Pancreas (tissue), 10 donors: ENCODE results near the gene DENND4A. TPM values are rescaled to one million over a fixed set of nuclear protein-coding genes. Genes with fewer than 3 reads are reported as not detected.
A peak's percentile ranks its signal among the peaks of the same experiment; 100 is the strongest.
"Not testable (repeated sequence)": the region's sequence is repeated elsewhere in the genome, so short reads cannot be mapped to it uniquely, and the experiment has no call there.

ENCODE experiments used
- ATAC-seq, 4 donors: fragments of 200-7000 bp; cut with Tn5 transposase; one replicate each; pipeline versions ENCODE4 v1.8.0 to v1.9.1; 2020; ENCODE audit warnings: mild to moderate bottlenecking in 4 of 4, moderate library complexity in 4 of 4
- DNase-seq, 6 donors: peaks; one replicate each; pipeline ENCODE4 v3.0.0-alpha.2; 2020
- FAIRE-seq: peaks from 2 replicates; lab custom pipeline; 2012; peaks lifted over from hg19 to GRCh38; lab: Jason Lieb, UNC
- H3K27ac ChIP-seq, 4 donors: fragments of 200-600 bp; sonication (generic); 1 replicate in 3 of 4; 2 replicates in 1 of 4; pipeline versions ENCODE4 v1.5.0 to v1.8.0; 2020
- H3K27me3 ChIP-seq, 4 donors: fragments of 200-600 bp; one replicate each; pipeline ENCODE4 v1.8.0; 2021
- H3K36me3 ChIP-seq, 3 donors: fragments of 200-600 bp; sonication (generic) in 1 of 3; one replicate each; pipeline versions ENCODE4 v1.5.0 to v1.8.0; 2020 to 2021
- H3K4me1 ChIP-seq, 3 donors: fragments of 200-600 bp; one replicate each; pipeline ENCODE4 v1.8.0; 2021
- H3K4me3 ChIP-seq, 4 donors: fragments of 200-600 bp; sonication (generic) in 2 of 4; one replicate each; pipeline versions ENCODE4 v1.5.0 to v1.8.0; 2020 to 2021
- H3K9me3 ChIP-seq, 4 donors: fragments of 200-600 bp; one replicate each; pipeline ENCODE4 v1.8.0; 2021
- CTCF ChIP-seq, 4 donors: fragments of 200-600 bp; sonication (generic) in 3 of 4; IDR thresholded peaks; one replicate each; pipeline versions ENCODE4 v1.5.0 to v1.8.0; 2021; ENCODE audit warnings: antibody characterized with exemption in 4 of 4
- WGBS, 2 donors: extraction: QIAGEN DNeasy Blood & Tissue Kit; methylation state at CpG; one replicate each; pipeline ENCODE4 v1.1.7; 2013; 5-methylcytosine and 5-hydroxymethylcytosine counted together
- intact Hi-C, 3 donors: fragments of 100-400 bp; cut with DNase I; formaldehyde crosslinking; loops; one replicate each; pipeline versions ENCODE4 v1.11.1 to v1.14.2; 2022
- polyA plus RNA-seq, 2 donors: library from polyadenylated mRNA; stranded (reverse); fragments of 200-250 nt; gene quantifications; one replicate each; pipeline ENCODE4 v1.2.3, GENCODE V29; 2013
- total RNA-seq, 6 donors: library from RNA; stranded (reverse); fragmentation: NEBNext Ultra II Directional in 4 of 6; extraction: Animal tissue kit (Norgen Biotek cat#: 25700) in 4 of 6; gene quantifications; one replicate each; pipeline versions ENCODE4 v1.2.1 to v1.2.4, GENCODE V29; 2021 to 2023
- donor health status: healthy with polysubstance abuse.
- donor health status: DM: no; HTN: no; CAD: no; lungs with moderate emphysema.
- donor health status: DM: no; HTN: no; CAD: no.
- donor health status: control.
- donor health status: control.
- donor health status: Bipolar disorder and iron deficiency.
- donor health status: DM: yes; HTN: yes; CAD: no.
- donor health status: DM: no; HTN: no; CAD: no.
- donor health status: DM: no; HTN: no; CAD: no.
- donor health status: DM: yes; HTN: yes; CAD: no.

Gene DENND4A
- total and polyA plus RNA-seq, 8 donors = 8.6 to 34.5 (median 26.5) TPM

GRCh38 chr15:65821070-65821469, 29.0 kb upstream of the DENND4A start:
- no peak for FAIRE-seq
- intact Hi-C loops = loop anchor here in 1 of 3 donors (10.0 kb wide), 1 partner anchor 56 kb away; no protein-coding TSS in a partner anchor
- Histone ChIP-seq H3K27ac (no peak overlapping the region), H3K27me3 (no peaks in the 10 kb centered on the region), H3K36me3 (no peaks in the 10 kb centered on the region), H3K4me3 (no peak overlapping the region), H3K4me1 (peaks cover 0 to 5% (median 0%) of the 10 kb centered on the region in 3 donors), H3K9me3 (no peaks in the 10 kb centered on the region)
- DNase-seq = no peak
- TF ChIP-seq CTCF (IDR thresholded peaks at IDR 0.05) = no peak
- no peak for ATAC-seq

GRCh38 chr15:65819563-65819960, 27.5 kb upstream of the DENND4A start:
- FAIRE-seq = no peak
- Histone ChIP-seq H3K27me3 (no peaks in the 10 kb centered on the region), H3K36me3 (no peaks in the 10 kb centered on the region), H3K9me3 (no peaks in the 10 kb centered on the region), H3K27ac (no peak overlapping the region), H3K4me3 (no peak overlapping the region), H3K4me1 (peaks cover 0 to 5% (median 0%) of the 10 kb centered on the region in 3 donors)
- no peak for ATAC-seq
- DNase-seq = no peak
- TF ChIP-seq CTCF (IDR thresholded peaks at IDR 0.05) = no peak
- WGBS, 2 donors = 88 to 91% methylated on average over 3 of the region's 3 CpGs
- intact Hi-C loops = no loop called here

GRCh38 chr15:65818927-65819562, 27.0 kb upstream of the DENND4A start:
- no peak for TF ChIP-seq CTCF (IDR thresholded peaks at IDR 0.05)
- no peaks in the 10 kb centered on the region for H3K9me3 ChIP-seq
- DNase-seq = no peak
- H3K27ac ChIP-seq = no peak overlapping the region
- H3K27me3 ChIP-seq = no peaks in the 10 kb centered on the region
- intact Hi-C loops = no loop called here
- ATAC-seq = peak in 3 of 4 donors; percentile 33 to 65 (median 35)
- WGBS, 2 donors = 72 to 77% methylated on average over 4 of the region's 4 CpGs
- no peak overlapping the region for H3K4me3 ChIP-seq
- no peak for FAIRE-seq
- H3K36me3 ChIP-seq = no peaks in the 10 kb centered on the region
- no peaks in the 10 kb centered on the region for H3K4me1 ChIP-seq

- no peaks in the 10 kb centered on the region for H3K9me3 ChIP-seq
- DNase-seq (no peak), FAIRE-seq (no peak), ATAC-seq (no peak)
- H3K4me3 ChIP-seq = no peak overlapping the region
- H3K27me3 ChIP-seq = no peaks in the 10 kb centered on the region
- intact Hi-C loops = no loop called here
- WGBS, 2 donors = 95 to 96% methylated on average over 3 of the region's 3 CpGs
- no peak for TF ChIP-seq CTCF (IDR thresholded peaks at IDR 0.05)
- H3K27ac ChIP-seq = no peak overlapping the region
- H3K36me3 ChIP-seq = no peaks in the 10 kb centered on the region
- no peaks in the 10 kb centered on the region for H3K4me1 ChIP-seq
Measured at GRCh38 chr15:65816441-65816840, 24.3 kb upstream of the DENND4A start.

- H3K27me3 ChIP-seq, H3K4me1 ChIP-seq, intact Hi-C loops, FAIRE-seq, DNase-seq, ATAC-seq, H3K27ac ChIP-seq, H3K4me3 ChIP-seq, H3K9me3 ChIP-seq, H3K36me3 ChIP-seq: not testable (repeated sequence)
- WGBS, 2 donors = 72 to 87% methylated on average over 4 of the region's 4 CpGs
Measured at GRCh38 chr15:65816008-65816407, 23.9 kb upstream of the DENND4A start.

GRCh38 chr15:65814271-65814670, 22.2 kb upstream of the DENND4A start:
- H3K4me1 ChIP-seq, H3K4me3 ChIP-seq, H3K9me3 ChIP-seq, H3K36me3 ChIP-seq, H3K27me3 ChIP-seq, H3K27ac ChIP-seq, ATAC-seq, DNase-seq, FAIRE-seq, intact Hi-C loops: not testable (repeated sequence)
- WGBS, 2 donors = 67 to 73% methylated on average over 4 of the region's 4 CpGs
